WTC11 (cell line): Measurements from ENCODE around the gene INPP5F. TPM values are rescaled to one million over a fixed set of nuclear protein-coding genes. Genes with fewer than 3 reads are reported as not detected.
A peak's percentile ranks its signal among the peaks of the same experiment; 100 is the strongest.

Experiments used
- ATAC-seq: fragments of 200-7000 bp; cut with Tn5 transposase; 2 replicates; pipeline ENCODE4 v1.10.0; 2021; ENCODE audit warnings: mild to moderate bottlenecking, moderate library complexity
- CTCF ChIA-PET: fragments of 300-600 bp; sonication (Branson Sonifier 250); formaldehyde crosslinking; loops from one replicate; lab custom pipeline; 2021; ENCODE audit warnings: antibody characterized with exemption; lab: Charles Lee
- POLR2A ChIA-PET: fragments of 350-600 bp; sonication (Branson Sonifier 250); formaldehyde crosslinking; loops from one replicate; lab custom pipeline; 2021; ENCODE audit warnings: antibody characterized with exemption; lab: Charles Lee
- DNase-seq: peaks from one replicate; pipeline ENCODE4 v3.0.0; 2021; ENCODE audit warnings: low spot score
- H3K27ac Mint-ChIP-seq: 2 replicates; pipeline ENCODE4 v1.8.0; 2021; ENCODE audit warnings: mixed read lengths
- H3K27me3 Mint-ChIP-seq: 2 replicates; pipeline ENCODE4 v1.8.0; 2021; ENCODE audit warnings: low read depth, mild to moderate bottlenecking, moderate library complexity, mixed read lengths
- H3K36me3 Mint-ChIP-seq: 2 replicates; pipeline ENCODE4 v1.8.0; 2021; ENCODE audit warnings: mixed read lengths
- H3K4me1 Mint-ChIP-seq: 2 replicates; pipeline ENCODE4 v1.8.0; 2022; ENCODE audit warnings: mixed read lengths
- H3K4me3 Mint-ChIP-seq: 2 replicates; pipeline ENCODE4 v1.8.0; 2021; ENCODE audit warnings: mild to moderate bottlenecking, moderate library complexity, mixed read lengths
- H3K9me3 Mint-ChIP-seq: 2 replicates; pipeline ENCODE4 v1.8.0; 2021; ENCODE audit warnings: mixed read lengths
- CREB1 ChIP-seq: sonication (generic); formaldehyde crosslinking; IDR thresholded peaks from 2 replicates; pipeline ENCODE4 v1.8.0; 2023; ENCODE audit warnings: mild to moderate bottlenecking, missing genetic modification reagents
- E2F4 ChIP-seq: sonication (generic); formaldehyde crosslinking; IDR thresholded peaks from 2 replicates; pipeline ENCODE4 v1.8.1; 2022; ENCODE audit warnings: low read depth, mild to moderate bottlenecking, moderate library complexity, missing genetic modification reagents, borderline replicate concordance
- GABPB1 ChIP-seq: sonication (generic); formaldehyde crosslinking; IDR thresholded peaks from 2 replicates; pipeline ENCODE4 v1.8.1; 2023; ENCODE audit warnings: mild to moderate bottlenecking, missing genetic modification reagents
- GTF2I ChIP-seq: fragments of 250-450 bp; sonication (Bioruptor Pico); conservative IDR thresholded peaks from 2 replicates; pipeline ENCODE4 v1.4.0; 2021; ENCODE audit warnings: mild to moderate bottlenecking
- MYBL2 ChIP-seq: sonication (generic); formaldehyde crosslinking; IDR thresholded peaks from 2 replicates; pipeline ENCODE4 v1.8.1; 2023; ENCODE audit warnings: mild to moderate bottlenecking, moderate library complexity, missing genetic modification reagents
- OVOL2 ChIP-seq: fragments of 250-450 bp; sonication (Bioruptor Pico); IDR thresholded peaks from 2 replicates; pipeline ENCODE4 v1.9.0; 2021; ENCODE audit warnings: mild to moderate bottlenecking, borderline replicate concordance
- RELA ChIP-seq: sonication (generic); formaldehyde crosslinking; IDR thresholded peaks from 2 replicates; pipeline ENCODE4 v1.8.1; 2022; ENCODE audit warnings: missing genetic modification reagents, mild to moderate bottlenecking, borderline replicate concordance
- SOX15 ChIP-seq: fragments of 250-450 bp; sonication (Bioruptor Pico); IDR thresholded peaks from 2 replicates; pipeline ENCODE4 v1.9.0; 2021; ENCODE audit warnings: mild to moderate bottlenecking
- SP1 ChIP-seq: sonication (generic); formaldehyde crosslinking; conservative IDR thresholded peaks from 2 replicates; pipeline ENCODE4 v1.8.1; 2022; ENCODE audit warnings: missing genetic modification reagents
- ZNF121 ChIP-seq: sonication (generic); formaldehyde crosslinking; IDR thresholded peaks from 2 replicates; pipeline ENCODE4 v1.8.0; 2023; ENCODE audit warnings: missing genetic modification reagents
- ZNF423 ChIP-seq: fragments of 250-450 bp; sonication (Bioruptor Pico); IDR thresholded peaks from 2 replicates; pipeline ENCODE4 v2.1.2; 2022; ENCODE audit warnings: mild to moderate bottlenecking, moderate library complexity
- ZNF532 ChIP-seq: fragments of 250-450 bp; sonication (Bioruptor Pico); IDR thresholded peaks from 2 replicates; pipeline ENCODE4 v1.9.0; 2021; ENCODE audit warnings: mild to moderate bottlenecking, borderline replicate concordance
- total RNA-seq: library from RNA; stranded (reverse); gene quantifications from 3 replicates; pipeline ENCODE4 v1.2.3, GENCODE V29; 2021
- TF ChIP-seq, protein P1 (sequence below): sonication (generic); formaldehyde crosslinking; IDR thresholded peaks from 2 replicates; pipeline ENCODE4 v1.8.0; 2022; ENCODE audit warnings: mild to moderate bottlenecking, missing genetic modification reagents
- TF ChIP-seq, protein P2 (sequence below): sonication (generic); formaldehyde crosslinking; IDR thresholded peaks from 2 replicates; pipeline ENCODE4 v1.8.1; 2023; ENCODE audit warnings: mild to moderate bottlenecking, missing genetic modification reagents
- TF ChIP-seq, protein P3 (sequence below): sonication (generic); formaldehyde crosslinking; IDR thresholded peaks from 2 replicates; pipeline ENCODE4 v1.8.0; 2022; ENCODE audit warnings: mild to moderate bottlenecking, missing genetic modification reagents
- TF ChIP-seq, protein P4 (sequence below): fragments of 250-450 bp; sonication (Bioruptor Pico); IDR thresholded peaks from 2 replicates; pipeline ENCODE4 v1.8.0; 2021; ENCODE audit warnings: mild to moderate bottlenecking

The INPP5F gene
- total RNA-seq, 1 experiment from 2014 or later, result 83.3 TPM

DNA sequence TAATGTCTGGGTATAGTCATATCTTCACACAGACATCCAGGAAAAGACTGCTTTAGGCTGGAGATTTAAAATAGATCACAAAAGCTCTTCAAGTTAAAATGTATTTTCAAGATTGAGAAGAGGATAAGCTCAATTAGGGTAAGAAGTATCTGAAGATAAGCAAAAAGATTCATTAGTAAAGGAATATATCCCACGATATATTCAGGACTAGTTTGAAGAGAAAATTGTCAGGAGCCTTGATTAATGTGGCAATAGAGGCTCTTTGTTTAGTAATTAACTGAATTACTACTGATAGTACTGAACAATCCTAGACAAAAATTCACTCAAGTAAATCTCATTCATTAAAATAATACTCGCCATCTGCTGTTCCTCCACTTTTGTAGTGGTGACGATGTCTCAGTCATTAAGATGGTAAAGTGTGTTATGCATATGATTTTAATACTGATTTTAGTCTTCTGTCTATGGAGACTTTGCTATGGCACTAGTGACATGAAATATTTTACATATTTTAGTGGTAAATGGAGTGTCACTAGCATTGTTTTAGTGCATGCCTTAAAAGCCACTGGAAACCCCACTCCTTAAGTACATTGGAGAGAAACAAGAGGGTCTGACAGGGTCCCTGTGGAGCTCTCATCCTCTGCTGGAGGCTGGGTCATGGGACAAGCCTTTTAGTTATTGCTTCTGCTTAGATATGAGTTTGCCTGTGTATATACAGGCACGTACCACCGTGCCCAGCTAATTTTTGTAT is 32.8 kb downstream of the INPP5F start:
- ChIA-PET CTCF (interaction anchor here (1.4 kb wide), 1 partner anchor 8 kb away, joined by 4 read pairs; no protein-coding TSS in a partner anchor), POLR2A (no interaction called here)
- Mint-ChIP-seq H3K4me1 (peaks cover 19% of the 10 kb centered on the region), H3K9me3 (no peaks in the 10 kb centered on the region), H3K27ac (peak overlapping the region; percentile 42; the same call in 1 of the 2 replicates), H3K27me3 (no peaks in the 10 kb centered on the region), H3K4me3 (no peak overlapping the region), H3K36me3 (no peaks in the 10 kb centered on the region)
- no peak for ATAC-seq
- TF ChIP-seq, protein P1, sequence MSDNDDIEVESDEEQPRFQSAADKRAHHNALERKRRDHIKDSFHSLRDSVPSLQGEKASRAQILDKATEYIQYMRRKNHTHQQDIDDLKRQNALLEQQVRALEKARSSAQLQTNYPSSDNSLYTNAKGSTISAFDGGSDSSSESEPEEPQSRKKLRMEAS, result no peak
- TF ChIP-seq MYBL2 (CRISPR knock-in tag) (no peak), SOX15 (CRISPR knock-in tag) (no peak), OVOL2 (CRISPR knock-in tag) (no peak), ZNF532 (CRISPR knock-in tag) (no peak), SP1 (CRISPR knock-in tag) (no peak)
- no peak for DNase-seq

DNA sequence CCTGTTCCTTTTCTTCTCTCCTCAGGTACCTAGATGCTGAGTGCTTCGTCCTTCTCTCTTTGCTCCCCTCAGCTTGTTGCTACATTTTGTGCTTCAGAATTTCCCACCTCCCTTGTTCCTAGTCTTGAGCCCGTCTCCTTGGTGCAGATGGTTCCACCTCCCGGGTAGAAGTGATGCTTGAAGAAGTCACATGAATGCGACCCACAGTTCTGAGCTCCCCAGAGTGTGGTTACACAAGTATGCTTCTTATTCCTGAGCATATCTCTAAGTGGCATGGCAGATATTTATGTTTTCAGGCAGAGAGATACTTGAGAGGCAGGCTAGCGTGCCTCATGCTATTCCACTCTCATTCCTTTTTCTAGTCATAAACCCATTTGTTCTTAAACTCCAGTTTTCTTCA is 34.0 kb downstream of the INPP5F start:
- Mint-ChIP-seq H3K9me3 (no peaks in the 10 kb centered on the region), H3K4me1 (peaks cover 11% of the 10 kb centered on the region), H3K4me3 (no peak overlapping the region), H3K36me3 (no peaks in the 10 kb centered on the region), H3K27ac (peak overlapping the region; percentile 18; the same call in 1 of the 2 replicates), H3K27me3 (no peaks in the 10 kb centered on the region)
- ChIA-PET POLR2A (interaction anchor here (0.6 kb wide), 1 partner anchor 26 kb away, joined by 3 read pairs; no protein-coding TSS in a partner anchor), CTCF (interaction anchor here (1.4 kb wide), 1 partner anchor 9 kb away, joined by 4 read pairs; no protein-coding TSS in a partner anchor)
- DNase-seq, result no peak
- TF ChIP-seq GTF2I (CRISPR knock-in tag) (no peak), RELA (CRISPR knock-in tag) (no peak)
- TF ChIP-seq, protein P2, sequence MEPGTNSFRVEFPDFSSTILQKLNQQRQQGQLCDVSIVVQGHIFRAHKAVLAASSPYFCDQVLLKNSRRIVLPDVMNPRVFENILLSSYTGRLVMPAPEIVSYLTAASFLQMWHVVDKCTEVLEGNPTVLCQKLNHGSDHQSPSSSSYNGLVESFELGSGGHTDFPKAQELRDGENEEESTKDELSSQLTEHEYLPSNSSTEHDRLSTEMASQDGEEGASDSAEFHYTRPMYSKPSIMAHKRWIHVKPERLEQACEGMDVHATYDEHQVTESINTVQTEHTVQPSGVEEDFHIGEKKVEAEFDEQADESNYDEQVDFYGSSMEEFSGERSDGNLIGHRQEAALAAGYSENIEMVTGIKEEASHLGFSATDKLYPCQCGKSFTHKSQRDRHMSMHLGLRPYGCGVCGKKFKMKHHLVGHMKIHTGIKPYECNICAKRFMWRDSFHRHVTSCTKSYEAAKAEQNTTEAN (CRISPR knock-in tag), result no peak
- no peak for ATAC-seq

GRCh38 chr10:119761106-119761505 is 35.3 kb downstream of the INPP5F start:
- Mint-ChIP-seq H3K27ac (no peak overlapping the region), H3K36me3 (no peaks in the 10 kb centered on the region), H3K9me3 (no peaks in the 10 kb centered on the region), H3K4me1 (peaks cover 13% of the 10 kb centered on the region), H3K4me3 (no peak overlapping the region), H3K27me3 (no peaks in the 10 kb centered on the region)
- ChIA-PET CTCF (interaction anchor here (0.8 to 1.0 kb wide), 2 partner anchors 11 to 66 kb away, joined by 3 to 4 read pairs; no protein-coding TSS in a partner anchor), POLR2A (no interaction called here)
- no peak for ATAC-seq
- TF ChIP-seq ZNF121 (CRISPR knock-in tag), result no peak
- TF ChIP-seq, protein P2 (CRISPR knock-in tag), result no peak
- no peak for DNase-seq

- DNase-seq (no peak), ATAC-seq (no peak)
- CTCF ChIA-PET, result no interaction called here
- TF ChIP-seq, protein P3, sequence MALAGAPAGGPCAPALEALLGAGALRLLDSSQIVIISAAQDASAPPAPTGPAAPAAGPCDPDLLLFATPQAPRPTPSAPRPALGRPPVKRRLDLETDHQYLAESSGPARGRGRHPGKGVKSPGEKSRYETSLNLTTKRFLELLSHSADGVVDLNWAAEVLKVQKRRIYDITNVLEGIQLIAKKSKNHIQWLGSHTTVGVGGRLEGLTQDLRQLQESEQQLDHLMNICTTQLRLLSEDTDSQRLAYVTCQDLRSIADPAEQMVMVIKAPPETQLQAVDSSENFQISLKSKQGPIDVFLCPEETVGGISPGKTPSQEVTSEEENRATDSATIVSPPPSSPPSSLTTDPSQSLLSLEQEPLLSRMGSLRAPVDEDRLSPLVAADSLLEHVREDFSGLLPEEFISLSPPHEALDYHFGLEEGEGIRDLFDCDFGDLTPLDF (CRISPR knock-in tag), result no peak
- TF ChIP-seq CREB1 (CRISPR knock-in tag) (no peak), E2F4 (no peak), GABPB1 (CRISPR knock-in tag) (peak; percentile 53; the same call in 1 of the 2 replicates), ZNF423 (no peak)
- TF ChIP-seq, protein P4, sequence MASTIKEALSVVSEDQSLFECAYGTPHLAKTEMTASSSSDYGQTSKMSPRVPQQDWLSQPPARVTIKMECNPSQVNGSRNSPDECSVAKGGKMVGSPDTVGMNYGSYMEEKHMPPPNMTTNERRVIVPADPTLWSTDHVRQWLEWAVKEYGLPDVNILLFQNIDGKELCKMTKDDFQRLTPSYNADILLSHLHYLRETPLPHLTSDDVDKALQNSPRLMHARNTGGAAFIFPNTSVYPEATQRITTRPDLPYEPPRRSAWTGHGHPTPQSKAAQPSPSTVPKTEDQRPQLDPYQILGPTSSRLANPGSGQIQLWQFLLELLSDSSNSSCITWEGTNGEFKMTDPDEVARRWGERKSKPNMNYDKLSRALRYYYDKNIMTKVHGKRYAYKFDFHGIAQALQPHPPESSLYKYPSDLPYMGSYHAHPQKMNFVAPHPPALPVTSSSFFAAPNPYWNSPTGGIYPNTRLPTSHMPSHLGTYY (CRISPR knock-in tag), result no peak
Measured at GRCh38 chr10:119762035-119762434, 36.2 kb downstream of the INPP5F start.

More at GRCh38 chr10:119762035-119762434, 36.2 kb downstream of the INPP5F start:
- Mint-ChIP-seq H3K27me3 (no peaks in the 10 kb centered on the region), H3K36me3 (no peaks in the 10 kb centered on the region), H3K4me1 (peaks cover 14% of the 10 kb centered on the region), H3K27ac (no peak overlapping the region), H3K9me3 (no peaks in the 10 kb centered on the region), H3K4me3 (no peak overlapping the region)
- POLR2A ChIA-PET, result interaction anchor here (0.7 kb wide), 1 partner anchor 81 kb away, joined by 4 read pairs; no protein-coding TSS in a partner anchor
